ENCODE measurements around the gene DAPK3.
"Not testable (repeated sequence)": the region's sequence is repeated elsewhere in the genome, so short reads cannot be mapped to it uniquely, and the experiment has no call there.

The DAPK3 gene

GRCh38 chr19:3970808-3971598, at the start of gene DAPK3:
Gene DAPK3, minus strand, starts transcription at chr19:3971099. Its CDS starts 1,364 bp downstream, at chr19:3969735.
- DNase-seq: peak; percentile 93

GRCh38 chr19:4019578-4019977, 48.7 kb upstream of the DAPK3 start:
- DNase-seq: no peak

- DNase-seq: no peak
Observed at GRCh38 chr19:4018775-4019504, 48.0 kb upstream of the DAPK3 start.

- DNase-seq: no peak
Observed at GRCh38 chr19:4018140-4018613, 47.3 kb upstream of the DAPK3 start.

- DNase-seq: no peak
Observed at GRCh38 chr19:4016903-4017638, 46.2 kb upstream of the DAPK3 start.

GRCh38 chr19:4016486-4016885, 45.6 kb upstream of the DAPK3 start:
- DNase-seq: no peak

DNA sequence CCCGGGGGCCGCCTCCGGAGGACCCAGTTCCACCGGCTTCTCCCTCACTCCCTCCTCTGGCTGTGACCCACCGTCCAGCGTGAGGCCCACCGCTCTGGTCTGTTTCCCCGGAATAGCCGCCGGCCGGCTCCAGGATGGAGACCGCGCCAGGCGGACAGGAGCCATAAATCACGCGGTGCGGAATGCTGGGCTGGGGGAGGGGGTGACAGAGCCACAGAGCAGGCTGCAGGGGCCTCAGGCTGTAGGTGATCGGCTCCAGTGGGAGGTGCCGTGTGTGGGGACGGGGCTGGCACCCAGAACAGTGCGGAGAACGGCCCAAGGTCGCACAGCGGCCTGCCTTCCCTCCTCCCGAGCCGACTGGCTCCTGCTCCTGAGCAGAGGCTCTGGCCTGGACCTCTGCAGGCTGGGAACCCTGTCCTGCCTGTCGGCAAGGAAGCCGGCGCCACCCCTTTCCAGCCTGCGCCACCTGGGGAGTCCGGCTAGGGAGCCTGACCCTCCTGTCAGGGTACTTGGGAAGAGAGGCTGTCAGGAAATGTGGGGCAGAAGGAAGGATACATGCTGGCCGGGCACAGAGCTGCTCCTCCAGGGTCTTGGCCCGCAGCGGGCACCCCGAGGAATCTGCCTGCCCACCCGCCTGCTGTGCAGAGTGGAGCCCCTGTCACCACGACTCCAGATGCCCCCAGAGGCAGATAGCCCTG, 45.0 kb upstream of the DAPK3 start:
- DNase-seq: no peak

DNA sequence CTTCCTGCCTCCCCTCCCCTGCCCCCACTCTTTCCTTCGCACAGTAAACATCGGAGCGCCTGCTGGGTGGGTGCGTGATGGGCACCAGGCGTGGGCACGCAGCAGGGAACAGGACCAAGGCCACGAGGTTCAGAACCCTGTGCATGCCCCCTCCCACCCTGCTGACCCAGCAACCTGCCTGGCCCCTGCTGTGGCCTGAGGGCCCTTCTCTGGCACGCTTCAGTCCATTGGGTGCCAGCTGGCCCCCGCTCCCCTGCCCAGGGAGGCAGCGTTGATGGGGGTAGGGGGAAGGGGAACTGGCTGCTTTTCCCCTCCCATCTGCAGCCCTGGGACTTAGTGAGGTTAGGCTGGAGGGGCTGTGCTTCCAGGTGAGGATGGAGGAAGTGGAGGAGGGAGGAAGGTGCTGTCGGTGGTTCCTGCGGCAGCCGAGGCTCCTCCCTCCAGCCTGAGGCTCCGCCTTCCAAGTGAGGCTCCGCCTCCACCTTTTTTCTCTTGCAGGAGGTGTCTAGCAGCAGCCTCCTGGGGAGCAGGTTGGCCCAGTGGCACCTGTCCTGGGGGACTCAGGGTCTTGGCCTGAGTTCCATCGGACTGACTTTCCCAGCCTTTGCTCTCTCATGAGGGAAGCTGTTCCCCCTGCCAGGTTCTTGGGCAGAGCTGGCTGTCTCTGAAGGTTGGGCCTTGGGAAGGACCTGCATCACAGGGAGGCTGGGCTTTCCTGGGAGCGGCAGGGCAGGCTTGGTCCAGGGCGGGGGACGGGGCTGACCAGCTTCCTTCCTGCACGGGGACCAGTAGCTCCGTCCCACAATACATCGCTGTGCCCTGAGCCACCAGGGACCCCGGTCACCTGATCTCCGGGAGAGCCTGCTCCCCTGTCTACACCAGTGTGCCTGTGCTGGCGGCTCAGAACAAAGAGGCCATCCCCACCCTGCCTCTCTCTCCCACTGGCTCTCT, 43.9 kb upstream of the DAPK3 start:
- DNase-seq: peak; percentile 30

DNA sequence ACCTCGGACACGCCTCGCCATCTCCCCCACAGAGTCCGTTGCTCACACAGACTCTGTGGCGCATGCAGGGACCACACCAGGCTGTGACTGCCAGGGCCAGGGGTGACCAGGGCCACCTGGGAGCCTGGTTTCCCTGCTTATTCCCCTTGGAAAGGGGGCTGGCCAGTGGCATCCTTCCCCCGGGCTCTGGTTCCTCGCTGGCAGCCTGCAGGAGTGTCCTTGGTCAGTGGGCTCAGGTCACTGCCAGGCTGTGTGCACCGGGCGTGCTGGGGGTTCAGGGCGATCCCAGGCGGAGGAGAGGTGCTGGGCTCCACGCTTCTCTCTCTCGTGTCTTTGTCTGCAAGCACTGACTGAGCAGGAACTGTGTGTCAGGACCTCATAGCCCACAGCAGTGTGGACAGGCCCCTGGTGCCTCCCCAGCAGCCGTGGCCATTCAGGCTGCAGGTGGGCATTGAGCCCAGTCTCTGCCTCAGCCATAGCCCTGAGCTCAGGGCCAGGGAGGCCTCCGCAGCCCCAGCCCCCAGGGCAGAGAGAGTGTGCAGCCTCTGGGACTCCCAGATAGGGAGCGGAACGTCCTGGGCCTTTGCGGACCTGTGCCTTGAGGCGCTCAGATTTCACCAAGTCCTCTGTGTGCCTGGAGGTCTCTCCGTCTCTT, 43.1 kb upstream of the DAPK3 start:
- DNase-seq: no peak

DNA sequence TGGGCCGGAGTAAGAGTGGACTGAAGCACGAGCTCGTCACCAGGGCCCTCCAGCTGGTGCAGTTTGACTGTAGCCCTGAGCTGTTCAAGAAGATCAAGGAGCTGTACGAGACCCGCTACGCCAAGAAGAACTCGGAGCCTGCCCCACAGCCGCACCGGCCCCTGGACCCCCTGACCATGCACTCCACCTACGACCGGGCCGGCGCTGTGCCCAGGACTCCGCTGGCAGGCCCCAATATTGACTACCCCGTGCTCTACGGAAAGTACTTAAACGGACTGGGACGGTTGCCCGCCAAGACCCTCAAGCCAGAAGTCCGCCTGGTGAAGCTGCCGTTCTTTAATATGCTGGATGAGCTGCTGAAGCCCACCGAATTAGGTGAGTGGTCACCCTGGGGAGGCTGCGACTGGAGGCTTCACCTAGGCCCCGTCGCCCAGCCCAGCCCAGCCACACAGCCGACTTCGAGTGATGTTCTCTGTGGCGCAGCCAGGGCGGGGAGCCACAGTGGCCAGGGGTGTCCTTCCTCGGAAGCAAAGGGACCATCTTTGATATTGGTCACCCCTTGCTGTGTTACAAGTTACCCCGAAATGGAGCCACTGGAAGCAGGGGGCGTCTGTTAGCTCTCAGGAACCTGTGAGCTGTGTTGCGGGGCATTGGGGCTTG, 42.2 kb upstream of the DAPK3 start:
- no peak for DNase-seq

- no peak for DNase-seq
Observed at GRCh38 chr19:4012092-4012974, 41.4 kb upstream of the DAPK3 start.

GRCh38 chr19:4011430-4011829, 40.5 kb upstream of the DAPK3 start:
- not testable (repeated sequence) for DNase-seq

DNA sequence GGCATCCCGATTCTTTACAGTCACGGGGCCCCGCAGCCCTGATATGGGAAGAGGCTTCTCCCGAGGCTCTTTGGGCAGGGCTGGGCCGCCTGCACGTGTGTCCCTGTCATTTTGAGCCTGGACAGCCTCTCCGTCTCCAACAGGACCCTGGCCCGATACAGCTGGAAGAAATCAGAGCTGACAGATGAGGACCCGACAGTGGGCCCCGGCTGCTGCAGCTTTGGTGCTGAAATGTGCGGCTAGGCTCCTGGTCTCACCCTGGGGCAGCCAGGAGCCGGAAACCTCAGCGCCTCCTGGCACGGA, 39.9 kb upstream of the DAPK3 start:
- no peak for DNase-seq

DNA sequence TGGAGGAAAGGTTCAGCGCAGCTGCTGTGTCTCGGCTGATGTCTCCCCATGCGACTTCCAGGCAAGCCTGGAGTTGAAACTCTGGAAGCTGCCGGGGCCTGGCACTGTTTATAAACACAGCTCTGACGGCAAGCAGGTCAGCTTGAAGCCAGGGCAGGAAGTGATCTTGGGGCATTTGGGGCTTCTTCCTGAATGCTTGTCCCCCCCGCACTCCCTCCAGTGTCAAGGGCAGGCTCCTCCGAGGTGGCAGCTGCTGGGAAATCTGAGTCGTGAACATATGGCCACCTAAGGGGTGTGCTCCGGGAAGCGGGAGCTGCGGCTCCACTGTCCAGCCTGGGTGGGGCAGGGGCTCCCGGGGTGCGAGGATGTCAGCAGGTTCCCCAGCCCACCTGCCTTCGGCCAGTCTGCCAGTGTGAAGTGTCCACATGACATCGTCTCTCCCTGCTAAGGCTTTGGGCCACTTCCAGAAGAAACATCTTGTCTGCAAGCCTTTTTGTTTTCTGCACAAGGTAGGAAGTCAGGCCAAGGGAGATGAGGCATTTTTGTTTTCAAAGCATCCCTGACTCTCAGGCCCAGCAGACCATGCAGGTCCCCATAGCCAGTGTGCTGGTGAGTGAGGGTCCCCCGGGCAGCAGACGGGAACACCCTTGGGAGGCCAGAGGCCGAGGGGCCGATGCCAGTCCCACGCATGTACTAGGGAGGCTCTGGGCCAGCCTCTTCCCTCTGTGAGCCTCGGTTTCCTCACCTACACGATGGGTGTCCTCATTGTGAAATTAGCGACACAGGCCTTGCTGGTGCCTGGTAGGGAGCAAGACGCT, 39.3 kb upstream of the DAPK3 start:
- DNase-seq: no peak

GRCh38 chr19:4007836-4008539, 37.1 kb upstream of the DAPK3 start:
- peak; percentile 13 for DNase-seq

DNA sequence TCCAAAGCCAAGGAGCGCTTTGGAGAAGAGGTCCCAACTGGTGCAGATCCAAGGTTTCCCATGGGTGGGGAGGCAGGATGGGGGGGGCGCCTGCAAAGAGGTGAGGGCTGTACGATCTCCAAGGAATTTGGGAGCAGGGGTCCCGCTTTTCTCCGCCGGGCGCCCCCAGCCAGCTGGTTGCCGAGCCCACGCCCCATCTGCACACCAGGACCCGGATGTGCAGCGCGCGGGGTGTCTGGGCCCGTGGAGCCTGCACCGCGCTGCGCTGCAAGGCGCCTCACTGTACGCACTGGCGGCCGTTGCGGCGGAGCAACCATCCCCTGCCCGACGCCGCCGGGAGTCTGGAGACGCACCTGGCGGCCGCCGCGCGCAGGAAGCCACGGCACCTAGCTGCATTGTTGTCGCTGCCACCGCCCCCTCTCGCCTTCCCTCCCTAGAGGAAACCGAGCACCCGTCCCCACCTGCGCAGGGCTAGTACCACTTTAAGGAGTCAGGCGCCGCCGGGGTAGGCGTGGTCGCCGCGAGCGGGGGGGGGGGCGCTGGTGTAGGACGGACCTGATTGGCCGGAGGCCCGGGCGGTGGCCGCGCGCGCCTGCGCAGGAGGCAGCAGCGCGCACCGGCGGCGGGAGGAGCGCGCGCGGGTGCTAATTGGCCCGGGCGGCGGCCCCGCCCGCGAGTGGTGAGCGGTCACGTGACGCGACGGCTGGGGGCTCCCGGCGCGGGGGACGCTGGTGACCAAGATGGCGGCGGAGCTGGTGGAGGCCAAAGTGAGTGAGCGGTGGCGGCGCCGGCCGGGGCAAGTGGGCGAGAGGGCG, 36.3 kb upstream of the DAPK3 start, which contains the start of gene PIAS4:
TSS of gene PIAS4 (plus strand) at position 716 of the 815 bp plus-strand sequence. CDS start at position 741, 25 bp downstream.
- DNase-seq: peak; percentile 91

- DNase-seq: not testable (repeated sequence)
Observed at GRCh38 chr19:4005436-4005835, 34.5 kb upstream of the DAPK3 start.
